Subcutaneous abdominal adipose tissue (tissue), 5 donors: ENCODE results near the gene NKRF.

Experiments used
- H3K27ac ChIP-seq: one replicate; pipeline ENCODE4 v1.7.0; 2013; ENCODE audit warnings: low read depth, mild to moderate bottlenecking, inconsistent platforms, low read length, moderate library complexity
- H3K27me3 ChIP-seq, 5 donors: one replicate each; pipeline ENCODE4 v1.7.0; 2013; ENCODE audit warnings: low read length in 5 of 5, inconsistent platforms in 1 of 5; ENCODE audit not compliant: control insufficient read depth in 5 of 5, insufficient read depth in 4 of 5
- H3K36me3 ChIP-seq, 5 donors: one replicate each; pipeline ENCODE4 v1.7.0; 2013; ENCODE audit warnings: low read length in 5 of 5; ENCODE audit not compliant: control insufficient read depth in 5 of 5, insufficient read depth in 5 of 5
- H3K4me1 ChIP-seq, 5 donors: one replicate each; pipeline ENCODE4 v1.7.0; 2013; ENCODE audit warnings: low read length in 5 of 5, mild to moderate bottlenecking in 3 of 5, moderate library complexity in 1 of 5; ENCODE audit not compliant: control insufficient read depth in 5 of 5, insufficient read depth in 5 of 5
- H3K4me3 ChIP-seq, 5 donors: one replicate each; pipeline ENCODE4 v1.7.0; 2013; ENCODE audit warnings: low read length in 5 of 5, low read depth in 1 of 5
- H3K9ac ChIP-seq, 5 donors: one replicate each; pipeline ENCODE4 v1.7.0; 2013; ENCODE audit warnings: low read length in 5 of 5, mild to moderate bottlenecking in 4 of 5, moderate library complexity in 3 of 5
- H3K9me3 ChIP-seq, 5 donors: one replicate each; pipeline ENCODE4 v1.7.0; 2013; ENCODE audit warnings: low read length in 5 of 5; ENCODE audit not compliant: control insufficient read depth in 5 of 5
- donor health status: healthy.
- donor health status: healthy.
- donor health status: healthy.
- donor health status: healthy.
- donor health status: healthy.

Gene NKRF

DNA sequence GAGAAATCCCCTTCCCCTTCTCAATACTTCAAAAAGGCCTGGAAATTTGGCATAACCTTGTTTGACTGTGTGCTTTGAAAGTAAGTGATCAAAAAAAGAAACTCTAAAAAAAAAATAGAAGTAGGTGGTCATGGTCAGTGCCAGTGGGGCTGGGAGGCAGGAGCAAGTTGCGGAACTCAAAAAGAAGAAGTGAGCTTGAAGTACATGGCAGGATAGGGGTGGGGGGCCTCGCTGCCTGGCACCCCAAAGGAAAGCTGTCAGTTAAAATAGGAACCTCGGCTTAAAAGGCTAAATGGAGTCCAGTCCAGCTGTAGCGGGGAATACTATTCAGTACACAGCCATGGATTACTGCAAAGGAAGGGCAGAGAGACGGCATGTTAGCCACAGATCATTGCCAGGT is 12.2 kb upstream of the NKRF start:
- no peaks in the 10 kb centered on the region for H3K36me3 ChIP-seq
- no peak overlapping the region for H3K27ac ChIP-seq
- H3K4me3 ChIP-seq, result no peak overlapping the region
- no peaks in the 10 kb centered on the region for H3K9me3 ChIP-seq
- H3K4me1 ChIP-seq, result peaks cover 0 to 18% (median 11%) of the 10 kb centered on the region in 5 donors
- H3K9ac ChIP-seq, result no peak overlapping the region
- peaks cover 0 to 5% (median 0%) of the 10 kb centered on the region in 5 donors for H3K27me3 ChIP-seq

DNA sequence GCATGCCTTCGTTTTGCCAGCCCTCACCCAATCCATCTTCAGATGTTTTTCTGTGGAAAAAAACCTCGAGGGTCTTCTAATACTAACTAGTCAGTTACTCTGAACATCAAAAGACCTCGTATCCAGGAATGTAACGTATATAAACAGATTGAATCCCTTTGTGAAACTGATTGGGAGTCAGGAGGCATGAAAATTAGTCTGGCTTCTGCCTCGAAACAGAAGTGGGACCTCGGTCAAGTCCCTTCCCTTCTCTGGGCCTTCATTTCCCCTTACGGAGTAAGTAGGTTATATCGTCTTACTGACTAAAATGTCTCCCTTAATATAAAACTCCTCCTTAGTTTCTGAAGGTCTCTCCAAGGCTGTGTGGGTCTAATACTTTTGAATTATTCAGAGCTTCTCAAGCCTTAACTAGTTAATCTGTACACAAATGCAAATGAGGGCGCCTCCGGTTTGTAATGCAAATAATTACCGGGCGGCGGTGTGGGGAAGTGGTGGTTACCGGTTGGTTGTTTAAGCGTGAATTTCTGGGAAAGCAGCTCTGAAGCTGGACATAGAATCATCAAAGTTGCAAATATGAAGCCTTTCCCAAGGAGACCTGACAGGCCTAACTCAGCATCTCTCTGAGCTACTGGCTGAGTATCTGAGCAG is 11.4 kb upstream of the NKRF start:
- H3K27me3 ChIP-seq, result peaks cover 0 to 5% (median 0%) of the 10 kb centered on the region in 5 donors
- H3K27ac ChIP-seq, result no peak overlapping the region
- no peak overlapping the region for H3K4me3 ChIP-seq
- no peaks in the 10 kb centered on the region for H3K9me3 ChIP-seq
- H3K4me1 ChIP-seq, result peaks cover 0 to 14% (median 6%) of the 10 kb centered on the region in 5 donors
- no peaks in the 10 kb centered on the region for H3K36me3 ChIP-seq
- H3K9ac ChIP-seq, result no peak overlapping the region

DNA sequence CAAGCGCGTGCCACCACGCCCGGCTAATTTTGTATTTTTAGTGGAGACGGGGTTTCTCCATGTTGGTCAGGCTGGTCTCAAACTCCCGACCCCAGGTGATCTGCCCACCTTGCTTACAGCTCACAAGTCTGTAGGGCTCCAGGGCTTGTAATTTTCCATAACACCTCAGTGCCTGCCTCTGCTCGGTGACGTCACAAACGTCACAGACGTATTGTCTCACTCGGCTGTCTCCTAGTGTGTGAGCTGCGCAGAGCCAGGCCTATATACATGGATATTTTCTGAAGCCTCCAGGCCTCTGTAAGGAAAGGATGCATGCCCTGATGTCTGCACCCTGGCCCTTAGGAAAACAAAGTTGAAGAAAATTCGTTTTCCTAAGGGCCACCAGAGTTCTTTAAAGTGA is 8.6 kb upstream of the NKRF start:
- Histone ChIP-seq H3K9me3 (no peaks in the 10 kb centered on the region), H3K27ac (no peak overlapping the region), H3K27me3 (peaks cover 0 to 5% (median 0%) of the 10 kb centered on the region in 5 donors), H3K36me3 (no peaks in the 10 kb centered on the region), H3K4me3 (no peak overlapping the region), H3K9ac (no peak overlapping the region), H3K4me1 (peaks cover 0 to 7% (median 0%) of the 10 kb centered on the region in 5 donors)

DNA sequence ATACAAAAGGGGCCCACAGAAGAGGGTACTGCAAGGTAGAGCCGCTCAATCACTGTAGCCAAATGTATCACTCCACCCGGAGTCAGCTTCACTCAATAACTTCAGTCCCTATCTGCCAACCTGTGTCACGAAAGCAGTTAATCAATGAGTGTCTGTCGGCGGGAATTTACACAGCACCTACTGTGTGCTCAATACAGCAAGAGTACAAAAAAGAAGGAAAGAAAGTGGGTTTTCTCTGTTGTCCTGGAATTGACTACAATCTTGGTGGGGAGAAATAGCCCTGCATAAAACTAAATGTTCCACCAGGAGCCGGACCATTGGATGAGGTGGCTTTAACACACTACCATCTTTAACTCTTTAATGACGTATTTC is 780 bp upstream of the NKRF start:
- Histone ChIP-seq H3K4me1 (peaks cover 0 to 15% (median 8%) of the 10 kb centered on the region in 5 donors), H3K36me3 (peaks cover 0 to 2% (median 0%) of the 10 kb centered on the region in 5 donors), H3K4me3 (peak overlapping the region; percentile 61 to 90 (median 82)), H3K27ac (peak overlapping the region; percentile 92), H3K9me3 (no peaks in the 10 kb centered on the region), H3K27me3 (peaks cover 0 to 2% (median 0%) of the 10 kb centered on the region in 5 donors), H3K9ac (peak overlapping the region; percentile 40 to 86 (median 78))

DNA sequence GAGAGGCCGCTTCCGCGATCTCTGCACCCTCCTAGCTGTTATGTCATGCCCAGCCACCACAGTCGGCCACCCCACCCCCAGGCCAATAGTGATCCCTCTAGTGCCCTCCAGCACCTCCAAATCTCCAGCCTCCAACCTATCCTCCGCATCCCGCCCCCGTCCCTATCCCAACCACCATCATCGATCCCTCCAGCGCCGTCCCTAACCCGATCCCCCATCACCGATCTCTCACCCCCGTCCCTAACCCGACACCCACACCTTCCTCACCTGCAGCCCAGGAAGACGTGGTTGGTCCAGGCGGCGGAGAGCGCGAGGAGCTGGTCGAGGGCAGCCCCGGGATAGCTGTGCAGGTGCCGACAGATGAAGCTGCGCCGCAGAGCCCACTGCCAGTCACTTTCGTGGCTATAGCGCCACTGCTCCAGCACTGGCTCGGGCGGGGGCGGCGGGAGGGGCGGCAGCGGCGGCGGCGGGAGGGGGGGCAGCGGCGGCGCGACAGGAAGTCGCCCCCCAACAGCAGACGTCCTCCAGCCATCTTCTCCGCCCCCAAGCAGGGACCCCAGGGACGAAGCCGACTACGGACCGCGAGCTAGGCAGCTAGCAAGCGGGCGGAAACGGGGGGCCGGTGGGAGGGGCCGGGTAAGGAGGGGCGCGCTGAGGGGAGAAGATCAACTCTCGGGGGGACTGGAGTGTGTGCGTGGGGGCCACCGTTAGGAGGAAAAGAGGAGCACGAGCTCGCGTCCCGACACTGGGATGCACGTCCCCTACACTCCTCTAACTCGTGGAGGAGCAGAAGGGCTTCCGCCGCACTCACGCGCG is 552 bp downstream of the NKRF start:
- H3K4me3 ChIP-seq, result peak overlapping the region; percentile 31 to 90 (median 82)
- H3K9me3 ChIP-seq, result no peaks in the 10 kb centered on the region
- peak overlapping the region; percentile 92 for H3K27ac ChIP-seq
- peaks cover 0 to 2% (median 0%) of the 10 kb centered on the region in 5 donors for H3K27me3 ChIP-seq
- peak overlapping the region; percentile 40 to 86 (median 76) for H3K9ac ChIP-seq
- H3K4me1 ChIP-seq, result peaks cover 0 to 15% (median 8%) of the 10 kb centered on the region in 5 donors
- peaks cover 0 to 2% (median 0%) of the 10 kb centered on the region in 5 donors for H3K36me3 ChIP-seq

DNA sequence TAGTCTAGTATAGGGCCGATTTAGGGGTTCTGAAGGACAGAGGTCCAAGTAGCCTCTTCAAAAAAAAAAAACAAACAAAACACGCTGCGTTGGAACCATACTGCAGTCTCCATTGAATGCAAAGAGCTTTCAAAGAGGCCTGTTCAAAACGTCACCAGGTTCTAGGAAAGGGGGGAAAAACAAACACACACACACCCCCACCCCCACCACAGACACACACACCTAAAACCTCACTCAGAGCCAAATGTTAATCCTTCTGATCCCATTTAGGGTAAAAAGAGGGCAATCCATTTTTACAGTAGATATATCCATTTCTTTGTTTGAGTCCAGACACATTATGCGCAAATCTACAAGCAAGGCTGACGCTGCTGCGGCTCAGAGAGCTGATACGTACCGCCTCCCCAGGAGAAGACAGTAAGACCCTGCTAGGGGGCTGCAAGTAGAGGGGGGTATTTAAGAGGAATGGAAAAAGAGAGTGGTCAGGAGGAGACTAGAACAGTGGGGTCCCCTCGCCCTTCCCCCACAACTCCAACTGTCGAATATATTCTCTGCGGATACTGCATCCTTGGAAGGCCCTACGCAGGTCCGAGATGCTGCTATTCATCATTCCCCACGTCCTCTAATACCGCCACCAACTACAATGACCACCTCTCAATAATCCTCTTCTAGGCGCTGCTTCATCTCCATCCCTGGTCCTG is 1.3 kb downstream of the NKRF start:
- H3K4me1 ChIP-seq, result peaks cover 0 to 15% (median 8%) of the 10 kb centered on the region in 5 donors
- H3K9me3 ChIP-seq, result no peaks in the 10 kb centered on the region
- H3K9ac ChIP-seq, result peak overlapping the region in 4 of 5 donors; percentile 29 to 68 (median 50)
- H3K27ac ChIP-seq, result peak overlapping the region; percentile 23
- peaks cover 0 to 2% (median 0%) of the 10 kb centered on the region in 5 donors for H3K36me3 ChIP-seq
- H3K27me3 ChIP-seq, result peaks cover 0 to 2% (median 0%) of the 10 kb centered on the region in 5 donors
- H3K4me3 ChIP-seq, result peak overlapping the region; percentile 31 to 90 (median 69)

DNA sequence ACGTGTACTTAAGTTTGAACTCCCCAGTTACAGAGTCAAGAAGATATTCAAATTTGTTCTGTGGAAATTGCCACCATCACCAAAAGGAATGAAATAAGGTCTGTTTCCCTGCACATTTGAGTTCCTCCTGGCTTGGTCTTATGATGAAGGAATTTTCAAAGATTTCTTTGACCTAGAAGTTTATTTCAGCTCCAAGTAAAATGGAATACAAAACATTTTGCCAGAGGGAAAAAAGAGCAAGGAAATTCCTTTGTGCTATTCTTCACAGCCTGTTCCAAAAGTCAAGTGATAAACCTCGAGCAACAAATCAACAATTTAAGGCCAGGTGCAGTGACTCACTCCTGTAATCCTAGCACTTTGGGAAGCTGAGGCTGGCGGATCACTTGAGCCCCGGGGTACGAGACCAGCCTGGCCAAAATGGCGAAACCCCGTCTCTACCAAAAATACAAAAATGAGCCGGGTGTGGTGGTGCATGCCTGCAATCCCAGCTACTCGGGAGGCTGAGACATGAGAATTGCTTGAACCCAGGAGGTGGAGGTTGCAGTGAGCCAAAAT is 3.4 kb downstream of the NKRF start:
- Histone ChIP-seq H3K9ac (no peak overlapping the region), H3K27me3 (peaks cover 0 to 2% (median 0%) of the 10 kb centered on the region in 5 donors), H3K9me3 (no peaks in the 10 kb centered on the region), H3K27ac (no peak overlapping the region), H3K36me3 (peaks cover 0 to 2% (median 0%) of the 10 kb centered on the region in 5 donors), H3K4me3 (no peak overlapping the region), H3K4me1 (peaks cover 0 to 15% (median 8%) of the 10 kb centered on the region in 5 donors)

DNA sequence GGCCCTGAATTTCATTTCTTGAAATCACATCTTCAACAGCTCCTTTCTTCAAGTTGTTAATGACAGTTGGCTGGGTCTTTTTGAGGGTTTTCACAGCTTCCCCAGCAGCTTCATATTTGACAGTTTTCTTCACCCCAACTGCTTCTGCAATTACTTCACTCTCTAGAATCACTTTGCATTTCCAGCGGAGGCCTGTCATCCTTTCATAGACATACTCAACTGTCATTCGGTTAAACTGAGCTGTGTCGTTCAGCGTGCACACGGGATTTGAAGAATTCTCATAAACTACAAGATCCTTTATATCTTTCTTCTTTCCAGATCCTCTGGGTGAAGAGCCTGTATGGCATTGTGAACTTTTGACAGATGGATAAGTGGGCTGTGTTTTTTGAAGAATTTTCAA is 16.4 kb downstream of the NKRF start:
- Histone ChIP-seq H3K4me3 (no peak overlapping the region), H3K9me3 (no peaks in the 10 kb centered on the region), H3K9ac (no peak overlapping the region), H3K4me1 (no peaks in the 10 kb centered on the region), H3K27me3 (no peaks in the 10 kb centered on the region), H3K36me3 (peaks cover 4 to 10% (median 9%) of the 10 kb centered on the region in 5 donors), H3K27ac (no peak overlapping the region)

DNA sequence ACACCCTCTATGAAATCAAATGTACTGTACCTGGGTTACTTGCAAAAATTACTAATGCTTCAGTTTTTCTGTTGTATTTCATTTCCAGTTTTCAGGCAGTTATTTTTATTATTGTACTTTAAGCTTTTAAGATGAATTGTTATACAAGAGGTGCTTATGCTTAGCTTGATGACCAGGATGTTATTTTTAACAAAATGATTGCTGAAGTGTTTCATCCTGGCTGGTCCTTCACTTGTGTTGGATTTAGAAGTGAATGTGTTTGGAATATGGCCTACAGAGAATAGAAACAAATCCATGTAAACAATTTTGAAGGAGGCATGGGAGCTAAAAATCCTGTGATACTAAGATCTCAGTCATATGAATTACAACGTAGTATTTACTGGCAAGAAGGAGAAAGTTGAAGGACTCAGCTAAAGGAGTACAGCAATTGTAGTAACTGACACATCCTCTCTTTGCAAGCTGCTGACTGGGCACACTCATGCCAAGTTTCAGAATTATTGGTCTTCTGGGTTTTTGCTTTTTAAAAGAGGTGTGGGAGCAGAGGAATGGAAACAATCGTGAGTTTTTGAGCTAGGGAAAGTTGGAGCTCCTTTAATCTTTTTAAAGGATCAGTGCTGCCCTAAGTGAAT is 22.7 kb downstream of the NKRF start:
- H3K4me3 ChIP-seq, result no peak overlapping the region
- peaks cover 0 to 3% (median 0%) of the 10 kb centered on the region in 5 donors for H3K27me3 ChIP-seq
- H3K4me1 ChIP-seq, result no peaks in the 10 kb centered on the region
- peaks cover 0 to 8% (median 0%) of the 10 kb centered on the region in 5 donors for H3K36me3 ChIP-seq
- no peak overlapping the region for H3K9ac ChIP-seq
- no peak overlapping the region for H3K27ac ChIP-seq
- H3K9me3 ChIP-seq, result no peaks in the 10 kb centered on the region
